CD14-positive monocyte (primary cell): ENCODE data around the gene ADAM19. TPM values are rescaled to one million over a fixed set of nuclear protein-coding genes. Genes with fewer than 3 reads are reported as not detected.
A peak's percentile ranks its signal among the peaks of the same experiment; 100 is the strongest.

Source experiments
- DNase-seq, 3 donors: peaks; one replicate each; pipeline ENCODE4 v3.0.0-alpha.2; 2011 to 2022
- H2AFZ ChIP-seq: 2 replicates; pipeline ENCODE4 v1.6.0; 2012; ENCODE audit warnings: mild to moderate bottlenecking, low read depth, low read length, inconsistent platforms; ENCODE audit not compliant: insufficient read depth, poor library complexity, severe bottlenecking
- H3K27ac ChIP-seq, 2 donors: 1 replicate in 1 of 2; 2 replicates in 1 of 2; pipeline ENCODE4 v1.5.1; 2012 to 2013; ENCODE audit warnings: low read length in 2 of 2, control low read depth in 1 of 2, inconsistent platforms in 1 of 2, low read depth in 1 of 2, mild to moderate bottlenecking in 1 of 2
- H3K27me3 ChIP-seq, 2 donors: one replicate each; pipeline versions ENCODE4 v1.6.0 to v1.6.1; 2011 to 2013; ENCODE audit warnings: low read length in 2 of 2; ENCODE audit not compliant: control insufficient read depth in 2 of 2, insufficient read depth in 2 of 2
- H3K36me3 ChIP-seq, 2 donors: replicated peaks in 1 of 2; 1 replicate in 1 of 2; 2 replicates in 1 of 2; pipeline versions ENCODE4 v1.5.1 to v1.6.1; 2012 to 2013; ENCODE audit warnings: low read length in 2 of 2, control low read depth in 1 of 2, inconsistent platforms in 1 of 2, mild to moderate bottlenecking in 1 of 2; ENCODE audit not compliant: insufficient read depth in 2 of 2, control insufficient read depth in 1 of 2
- H3K4me1 ChIP-seq, 2 donors: 1 replicate in 1 of 2; 2 replicates in 1 of 2; pipeline versions ENCODE4 v1.5.1 to v1.6.1; 2012 to 2013; ENCODE audit warnings: low read length in 2 of 2, control low read depth in 1 of 2, inconsistent platforms in 1 of 2, mild to moderate bottlenecking in 1 of 2, moderate library complexity in 1 of 2; ENCODE audit not compliant: insufficient read depth in 2 of 2, control insufficient read depth in 1 of 2
- H3K4me2 ChIP-seq: replicated peaks from 2 replicates; pipeline ENCODE3; 2012; ENCODE audit warnings: low read length, moderate library complexity, mild to moderate bottlenecking; ENCODE audit not compliant: poor library complexity, severe bottlenecking; ENCODE audit errors: extremely low read depth
- H3K4me3 ChIP-seq, 3 experiments: fragments of 200-600 bp in 1 of 3; sonication (generic) in 1 of 3; replicated peaks in 1 of 3; 1 replicate in 2 of 3; 2 replicates in 1 of 3; pipeline ENCODE4 v1.5.1; 2011 to 2013; ENCODE audit warnings: low read length in 3 of 3, mild to moderate bottlenecking in 3 of 3, control low read depth in 2 of 3, low read depth in 2 of 3, inconsistent platforms in 1 of 3, moderate library complexity in 1 of 3
- H3K79me2 ChIP-seq: 2 replicates; pipeline ENCODE4 v1.6.0; 2012; ENCODE audit warnings: mild to moderate bottlenecking, control low read depth, inconsistent platforms, low read length, moderate library complexity; ENCODE audit not compliant: insufficient read depth
- H3K9ac ChIP-seq: 2 replicates; pipeline ENCODE4 v1.6.0; 2017; ENCODE audit warnings: low read length, mild to moderate bottlenecking; ENCODE audit not compliant: insufficient read depth, poor library complexity, severe bottlenecking
- H3K9me3 ChIP-seq, 2 donors: replicated peaks in 1 of 2; 1 replicate in 1 of 2; 2 replicates in 1 of 2; pipeline versions ENCODE4 v1.5.1 to v1.6.1; 2012 to 2013; ENCODE audit warnings: low read length in 2 of 2, control low read depth in 1 of 2; ENCODE audit not compliant: control insufficient read depth in 1 of 2, insufficient read depth in 1 of 2
- H4K20me1 ChIP-seq: 2 replicates; pipeline ENCODE4 v1.6.0; 2012; ENCODE audit warnings: mild to moderate bottlenecking, low read length, control low read depth, moderate library complexity; ENCODE audit not compliant: insufficient read depth
- H3K27ac Mint-ChIP-seq, 7 donors: one replicate each; pipeline ENCODE4 v1.8.0; 2020; ENCODE audit warnings: mild to moderate bottlenecking in 7 of 7, mixed read lengths in 7 of 7, moderate library complexity in 6 of 7, inconsistent platforms in 2 of 7
- H3K27me3 Mint-ChIP-seq, 3 donors: one replicate each; pipeline ENCODE4 v1.8.0; 2021 to 2022; ENCODE audit warnings: low read depth in 3 of 3, mild to moderate bottlenecking in 3 of 3, mixed read lengths in 3 of 3, moderate library complexity in 3 of 3, inconsistent platforms in 1 of 3
- H3K36me3 Mint-ChIP-seq, 2 donors: one replicate each; pipeline ENCODE4 v1.8.0; 2020; ENCODE audit warnings: mixed read lengths in 2 of 2, inconsistent platforms in 1 of 2, mild to moderate bottlenecking in 1 of 2
- H3K4me1 Mint-ChIP-seq: one replicate; pipeline ENCODE4 v1.8.0; 2020; ENCODE audit warnings: mild to moderate bottlenecking, mixed read lengths
- H3K4me3 Mint-ChIP-seq, 2 donors: one replicate each; pipeline ENCODE4 v1.8.0; 2020; ENCODE audit warnings: mild to moderate bottlenecking in 2 of 2, mixed read lengths in 2 of 2, moderate library complexity in 1 of 2
- H3K9me3 Mint-ChIP-seq, 7 donors: one replicate each; pipeline ENCODE4 v1.8.0; 2020 to 2022; ENCODE audit warnings: mixed read lengths in 7 of 7, mild to moderate bottlenecking in 6 of 7, moderate library complexity in 6 of 7, inconsistent platforms in 2 of 7
- CTCF ChIP-seq: fragments of 200-600 bp; IDR thresholded peaks from one replicate; pipeline ENCODE4 v1.8.0; 2022; ENCODE audit warnings: antibody characterized with exemption, mild to moderate bottlenecking
- WGBS: methylation state at CpG from one replicate; pipeline ENCODE4 v1.1.5; 2013; ENCODE audit warnings: missing lambda C conversion rate; ENCODE audit not compliant: insufficient coverage; 5-methylcytosine and 5-hydroxymethylcytosine counted together
- intact Hi-C, 2 donors: fragments of 100-400 bp; cut with micrococcal nuclease; formaldehyde crosslinking; loops; one replicate each; pipeline versions ENCODE4 v1.15.0 to v1.15.1; 2023
- polyA plus RNA-seq, 3 donors: library from polyadenylated mRNA; depleted of rRNA in 1 of 3; unstranded in 2 of 3; stranded (reverse) in 1 of 3; fragments of 300-500 nt in 2 of 3; fragments of >200 nt in 1 of 3; fragmentation: Illumina TruSeq in 2 of 3; gene quantifications; 1 replicate in 2 of 3; 2 replicates in 1 of 3; pipeline ENCODE4 v1.2.3, GENCODE V29; 2012 to 2021

The ADAM19 gene
- polyA plus RNA-seq, 3 donors: 3.0 to 12.7 (median 6.2) TPM

GRCh38 chr5:157491471-157491995, 84.0 kb downstream of the ADAM19 start:
- peaks cover 47 to 67% of the 10 kb centered on the region in 2 donors for H3K36me3 ChIP-seq
- no peaks in the 10 kb centered on the region for H3K79me2 ChIP-seq
- no peak overlapping the region for H2AFZ ChIP-seq
- peaks cover 17% of the 10 kb centered on the region in 2 donors for H3K4me1 ChIP-seq
- TF ChIP-seq CTCF: no peak
- no peak overlapping the region for H3K27ac ChIP-seq
- no peak for DNase-seq
- WGBS: 96% methylated on average over 8 of the region's 11 CpGs
- H3K4me3 ChIP-seq: no peak overlapping the region
- peaks cover 0 to 6% (median 1%) of the 10 kb centered on the region in 3 donors for H3K27me3 Mint-ChIP-seq
- H3K9ac ChIP-seq: no peak overlapping the region
- intact Hi-C loops: loop anchor here in 1 of 2 donors (5.0 kb wide), 1 partner anchor 241 kb away; the partner anchor contains the start of gene THG1L
- no peak overlapping the region for H3K4me3 Mint-ChIP-seq
- H4K20me1 ChIP-seq: peaks cover 10% of the 10 kb centered on the region
- peaks cover 21% of the 10 kb centered on the region for H3K4me1 Mint-ChIP-seq
- H3K4me2 ChIP-seq: no peak overlapping the region
- H3K27me3 ChIP-seq: no peaks in the 10 kb centered on the region
- H3K9me3 ChIP-seq: no peaks in the 10 kb centered on the region
- peaks cover 0 to 5% (median 0%) of the 10 kb centered on the region in 7 donors for H3K9me3 Mint-ChIP-seq
- no peak overlapping the region for H3K27ac Mint-ChIP-seq
- peaks cover 70 to 78% of the 10 kb centered on the region in 2 donors for H3K36me3 Mint-ChIP-seq

GRCh38 chr5:157487358-157487757, 88.2 kb downstream of the ADAM19 start:
- peaks cover 24% of the 10 kb centered on the region for H3K4me1 Mint-ChIP-seq
- intact Hi-C loops: no loop called here

More at GRCh38 chr5:157487358-157487757, 88.2 kb downstream of the ADAM19 start:
- Mint-ChIP-seq H3K9me3 (peaks cover 0 to 4% (median 0%) of the 10 kb centered on the region in 7 donors), H3K36me3 (peaks cover 82 to 88% of the 10 kb centered on the region in 2 donors), H3K4me3 (no peak overlapping the region), H3K27ac (peak overlapping the region in 1 of 7 donors; percentile 42), H3K27me3 (no peaks in the 10 kb centered on the region)
- H3K9me3 ChIP-seq: no peaks in the 10 kb centered on the region
- no peak overlapping the region for H3K27ac ChIP-seq
- peaks cover 18 to 19% of the 10 kb centered on the region in 2 donors for H3K4me1 ChIP-seq
- no peak for TF ChIP-seq CTCF
- peaks cover 19% of the 10 kb centered on the region for H4K20me1 ChIP-seq
- H3K9ac ChIP-seq: no peak overlapping the region
- 100% methylated on average over 2 of the region's 3 CpGs for WGBS
- no peak overlapping the region for H3K4me3 ChIP-seq
- H3K27me3 ChIP-seq: no peaks in the 10 kb centered on the region
- H3K4me2 ChIP-seq: no peak overlapping the region
- no peaks in the 10 kb centered on the region for H3K79me2 ChIP-seq
- DNase-seq: no peak
- peaks cover 44 to 85% of the 10 kb centered on the region in 2 donors for H3K36me3 ChIP-seq
- H2AFZ ChIP-seq: no peak overlapping the region
